COLO668 (cell line): ENCODE results near the gene NNMT.
A peak's percentile ranks its signal among the peaks of the same experiment; 100 is the strongest.
"Not testable (repeated sequence)": the region's sequence is repeated elsewhere in the genome, so short reads cannot be mapped to it uniquely, and the experiment has no call there.

Experiments
- DNase-seq: peaks from one replicate; lab custom pipeline; 2025; ENCODE audit not compliant: unreplicated experiment; lab: John Stamatoyannopoulos, UW

The NNMT gene

GRCh38 chr11:114304969-114305368 lies 8.8 kb downstream of the NNMT start:
- DNase-seq = no peak

GRCh38 chr11:114307524-114308203 lies 11.5 kb downstream of the NNMT start:
- DNase-seq = no peak

GRCh38 chr11:114308689-114309089 lies 12.5 kb downstream of the NNMT start:
- peak; percentile 14 for DNase-seq

- no peak for DNase-seq
These were observed 13.3 kb downstream of the NNMT start for GRCh38 chr11:114309517-114309916.

- no peak for DNase-seq
These were observed 13.9 kb downstream of the NNMT start for GRCh38 chr11:114310095-114310494.

GRCh38 chr11:114311946-114312345 lies 15.7 kb downstream of the NNMT start:
- no peak for DNase-seq

GRCh38 chr11:114314096-114314495 lies 17.9 kb downstream of the NNMT start:
- DNase-seq = no peak

- peak; percentile 26 for DNase-seq
These were observed 19.7 kb downstream of the NNMT start for GRCh38 chr11:114315749-114316368.

GRCh38 chr11:114316980-114317786 lies 21.0 kb downstream of the NNMT start:
- DNase-seq = no peak

- peak; percentile 49 for DNase-seq
These were observed 21.6 kb downstream of the NNMT start for GRCh38 chr11:114317787-114318137.

- peak; percentile 62 for DNase-seq
These were observed 22.2 kb downstream of the NNMT start for GRCh38 chr11:114318361-114318760.

GRCh38 chr11:114319716-114320328 lies 23.6 kb downstream of the NNMT start:
- no peak for DNase-seq

- DNase-seq = no peak
These were observed 25.5 kb downstream of the NNMT start for GRCh38 chr11:114321621-114322257.

GRCh38 chr11:114322934-114323333 lies 26.7 kb downstream of the NNMT start:
- no peak for DNase-seq

- DNase-seq = no peak
These were observed 30.0 kb downstream of the NNMT start for GRCh38 chr11:114326151-114326550.

GRCh38 chr11:114326776-114327175 lies 30.6 kb downstream of the NNMT start:
- DNase-seq = no peak

GRCh38 chr11:114330373-114330772 lies 34.2 kb downstream of the NNMT start:
- no peak for DNase-seq

- DNase-seq = peak; percentile 24
These were observed 44.3 kb downstream of the NNMT start for GRCh38 chr11:114340311-114341131.

- DNase-seq = not testable (repeated sequence)
These were observed 45.5 kb downstream of the NNMT start for GRCh38 chr11:114341667-114342066.

- no peak for DNase-seq
These were observed 46.3 kb downstream of the NNMT start for GRCh38 chr11:114342476-114342875.
